H9 (cell line): ENCODE measurements around the gene WARS2. TPM values are rescaled to one million over a fixed set of nuclear protein-coding genes. Genes with fewer than 3 reads are reported as not detected.

Experiments used
- DNase-seq: peaks from one replicate; pipeline ENCODE4 v3.0.0-alpha.2; 2017
- H2AFZ ChIP-seq: one replicate; pipeline ENCODE4 v1.6.1; 2013; ENCODE audit warnings: mild to moderate bottlenecking, low read length, control low read depth, moderate library complexity
- H2AK5ac ChIP-seq: 2 replicates; pipeline ENCODE4 v1.6.1; 2013; ENCODE audit warnings: low read length, control low read depth, mixed read lengths; ENCODE audit not compliant: insufficient read length
- H2BK120ac ChIP-seq: one replicate; pipeline ENCODE4 v1.6.1; 2013; ENCODE audit warnings: low read depth, mild to moderate bottlenecking, low read length, control low read depth, inconsistent platforms; ENCODE audit not compliant: poor library complexity, severe bottlenecking
- H2BK12ac ChIP-seq: 2 replicates; pipeline ENCODE4 v1.6.1; 2013; ENCODE audit warnings: low read length, control low read depth, mixed read lengths, low read depth; ENCODE audit not compliant: insufficient read length
- H2BK15ac ChIP-seq: 2 replicates; pipeline ENCODE4 v1.6.1; 2013; ENCODE audit warnings: low read depth, low read length, control low read depth
- H2BK20ac ChIP-seq: one replicate; pipeline ENCODE4 v1.6.1; 2013; ENCODE audit warnings: low read depth, mild to moderate bottlenecking, low read length, control low read depth, inconsistent platforms; ENCODE audit not compliant: poor library complexity, severe bottlenecking
- H2BK5ac ChIP-seq: 2 replicates; pipeline ENCODE4 v1.6.1; 2013; ENCODE audit warnings: low read length, control low read depth, mixed read lengths; ENCODE audit not compliant: insufficient read length
- H3K14ac ChIP-seq: 2 replicates; pipeline ENCODE4 v1.6.1; 2013; ENCODE audit warnings: low read length, control low read depth; ENCODE audit not compliant: insufficient read depth
- H3K18ac ChIP-seq: 2 replicates; pipeline ENCODE4 v1.6.1; 2013; ENCODE audit warnings: low read depth, mild to moderate bottlenecking, mixed read lengths, low read length, control low read depth; ENCODE audit not compliant: insufficient read length
- H3K23ac ChIP-seq: 2 replicates; pipeline ENCODE4 v1.6.1; 2013; ENCODE audit warnings: low read length, control low read depth, mixed read lengths, low read depth; ENCODE audit not compliant: insufficient read length
- H3K23me2 ChIP-seq: 2 replicates; pipeline ENCODE4 v1.6.1; 2013; ENCODE audit warnings: low read depth, mild to moderate bottlenecking, mixed read lengths, low read length, control low read depth; ENCODE audit not compliant: insufficient read length, poor library complexity, severe bottlenecking
- H3K27ac ChIP-seq: 2 replicates; pipeline ENCODE4 v1.5.1; 2013; ENCODE audit warnings: low read length, control low read depth, mixed read lengths, low read depth; ENCODE audit not compliant: insufficient read length
- H3K27me3 ChIP-seq: 2 replicates; pipeline ENCODE4 v1.6.1; 2013; ENCODE audit warnings: low read length, control low read depth, inconsistent platforms; ENCODE audit not compliant: insufficient read depth
- H3K4ac ChIP-seq: 2 replicates; pipeline ENCODE4 v1.6.1; 2013; ENCODE audit warnings: low read depth, mild to moderate bottlenecking, control low read depth, inconsistent platforms, low read length, moderate library complexity
- H3K4me1 ChIP-seq: 2 replicates; pipeline ENCODE4 v1.6.1; 2013; ENCODE audit warnings: low read length, control low read depth, inconsistent platforms; ENCODE audit not compliant: insufficient read depth
- H3K4me2 ChIP-seq: 2 replicates; pipeline ENCODE4 v1.6.1; 2013; ENCODE audit warnings: low read length, control low read depth, mixed read lengths; ENCODE audit not compliant: insufficient read length, insufficient read depth
- H3K56ac ChIP-seq: 2 replicates; pipeline ENCODE4 v1.6.1; 2013; ENCODE audit warnings: low read depth, mild to moderate bottlenecking, mixed read lengths, low read length, control low read depth; ENCODE audit not compliant: insufficient read length
- H3K79me1 ChIP-seq: 2 replicates; pipeline ENCODE4 v1.6.1; 2013; ENCODE audit warnings: low read depth, mild to moderate bottlenecking, moderate library complexity, low read length, control low read depth, inconsistent platforms; ENCODE audit not compliant: insufficient read depth, poor library complexity, severe bottlenecking
- H3K79me2 ChIP-seq: 2 replicates; pipeline ENCODE4 v1.6.1; 2013; ENCODE audit warnings: low read length, control low read depth, inconsistent platforms; ENCODE audit not compliant: insufficient read depth
- H3K9ac ChIP-seq: 2 replicates; pipeline ENCODE4 v1.6.1; 2013; ENCODE audit warnings: low read length, control low read depth, mixed read lengths; ENCODE audit not compliant: insufficient read length; ENCODE audit errors: extremely low read depth
- H3K9me3 ChIP-seq: one replicate; pipeline ENCODE4 v1.6.1; 2013; ENCODE audit warnings: low read depth, low read length, inconsistent platforms; ENCODE audit not compliant: control insufficient read depth
- H3T11ph ChIP-seq: one replicate; pipeline ENCODE4 v1.6.1; 2013; ENCODE audit warnings: mild to moderate bottlenecking, low read length, control low read depth, inconsistent platforms
- H4K20me1 ChIP-seq: one replicate; pipeline ENCODE4 v1.6.1; 2013; ENCODE audit not compliant: control insufficient read depth, insufficient read length, insufficient read depth
- H4K5ac ChIP-seq: 2 replicates; pipeline ENCODE4 v1.6.1; 2013; ENCODE audit warnings: low read depth, mild to moderate bottlenecking, mixed read lengths, low read length, control low read depth; ENCODE audit not compliant: insufficient read length
- H4K8ac ChIP-seq: replicated peaks from 2 replicates; pipeline ENCODE4 v1.6.1; 2013; ENCODE audit warnings: low read length, control low read depth, mixed read lengths, low read depth; ENCODE audit not compliant: insufficient read length
- H4K91ac ChIP-seq: 2 replicates; pipeline ENCODE4 v1.6.1; 2013; ENCODE audit warnings: low read depth, mild to moderate bottlenecking, moderate library complexity, mixed read lengths, low read length, control low read depth; ENCODE audit not compliant: insufficient read length
- H3K27ac Mint-ChIP-seq, 3 experiments: 2 replicates in 2 of 3; 3 replicates in 1 of 3; pipeline ENCODE4 v1.8.0; 2020 to 2021; ENCODE audit warnings: mixed read lengths in 3 of 3, mild to moderate bottlenecking in 1 of 3, moderate library complexity in 1 of 3
- H3K27me3 Mint-ChIP-seq: 2 replicates; pipeline ENCODE4 v1.8.0; 2021; ENCODE audit warnings: low read depth, mild to moderate bottlenecking, moderate library complexity, mixed read lengths
- H3K36me3 Mint-ChIP-seq, 3 experiments: 2 replicates in 2 of 3; 3 replicates in 1 of 3; pipeline ENCODE4 v1.8.0; 2020 to 2021; ENCODE audit warnings: low read depth in 3 of 3, mixed read lengths in 3 of 3; ENCODE audit not compliant: insufficient read depth in 1 of 3
- H3K4me1 Mint-ChIP-seq, 2 experiments: 2 replicates each; pipeline ENCODE4 v1.8.0; 2020; ENCODE audit warnings: mixed read lengths in 2 of 2
- H3K4me3 Mint-ChIP-seq, 2 experiments: 2 replicates in 1 of 2; 3 replicates in 1 of 2; pipeline ENCODE4 v1.8.0; 2020 to 2021; ENCODE audit warnings: mild to moderate bottlenecking in 2 of 2, mixed read lengths in 2 of 2, moderate library complexity in 1 of 2
- H3K9me3 Mint-ChIP-seq, 2 experiments: 2 replicates in 1 of 2; 3 replicates in 1 of 2; pipeline ENCODE4 v1.8.0; 2020; ENCODE audit warnings: mild to moderate bottlenecking in 2 of 2, mixed read lengths in 2 of 2, moderate library complexity in 1 of 2
- WGBS: extraction: QIAGEN DNeasy Blood & Tissue Kit; methylation state at CpG from one replicate; pipeline ENCODE4 v1.1.7; 2013; ENCODE audit warnings: missing lambda C conversion rate, low lambda C conversion rate, mixed read lengths; ENCODE audit not compliant: insufficient read length; ENCODE audit errors: extremely low coverage; 5-methylcytosine and 5-hydroxymethylcytosine counted together
- total RNA-seq: library from RNA; stranded (reverse); gene quantifications from 2 replicates; pipeline ENCODE4 v1.2.1, GENCODE V29; 2021
- TF ChIP-seq, protein P1 (sequence below): fragments of 200-600 bp; sonication (generic); conservative IDR thresholded peaks from 3 replicates; pipeline ENCODE4 v1.8.0; 2021; ENCODE audit warnings: antibody characterized with exemption, mild to moderate bottlenecking

The WARS2 gene
- total RNA-seq, 1 experiment from 2014 or later, result 9.7 TPM

DNA sequence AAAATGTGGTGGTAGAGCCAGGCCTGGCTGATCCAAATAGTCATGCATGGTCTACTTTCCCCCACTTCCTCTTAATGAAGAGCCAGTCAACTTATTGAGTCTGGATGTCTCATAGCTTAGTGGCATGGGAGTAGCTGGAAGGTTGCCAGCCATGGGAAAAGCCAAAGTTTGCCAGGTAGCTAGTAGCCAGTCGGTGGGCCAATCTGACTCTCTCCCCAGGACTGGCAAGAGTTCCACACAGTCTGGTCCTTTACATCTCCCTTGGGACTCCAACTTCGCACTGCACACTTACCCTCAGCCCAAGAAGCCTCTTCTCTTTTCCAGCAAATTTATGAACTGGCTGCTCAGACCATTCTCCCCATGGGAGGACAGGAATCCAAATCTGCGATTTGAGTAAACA is 8.3 kb downstream of the WARS2 start:
- Mint-ChIP-seq H3K4me3 (no peak overlapping the region), H3K9me3 (no peaks in the 10 kb centered on the region), H3K27me3 (no peaks in the 10 kb centered on the region), H3K36me3 (no peaks in the 10 kb centered on the region; a peak in 2 of 7 replicates), H3K27ac (no peak overlapping the region), H3K4me1 (0 out of 4 replicates have a peak, but pooled peaks cover 0 to 2% of the 10 kb centered on the region in 2 experiments)
- Histone ChIP-seq H3K18ac (no peak overlapping the region), H4K91ac (no peak overlapping the region), H3K14ac (no peak overlapping the region), H4K20me1 (no peaks in the 10 kb centered on the region), H2BK120ac (no peak overlapping the region), H2AK5ac (no peak overlapping the region), H3K56ac (no peak overlapping the region), H3K27ac (no peak overlapping the region), H3K4me1 (no peaks in the 10 kb centered on the region), H3K27me3 (no peaks in the 10 kb centered on the region), H3K23me2 (no peaks in the 10 kb centered on the region), H3K79me1 (no peaks in the 10 kb centered on the region), H3T11ph (no peak overlapping the region), H4K8ac (no peak overlapping the region), H3K9me3 (no peaks in the 10 kb centered on the region), H2BK12ac (no peak overlapping the region), H3K79me2 (no peaks in the 10 kb centered on the region), H3K4ac (no peak overlapping the region), H4K5ac (no peak overlapping the region), H2BK5ac (no peak overlapping the region), H3K23ac (no peak overlapping the region), H2AFZ (no peak overlapping the region), H2BK20ac (no peak overlapping the region), H2BK15ac (no peak overlapping the region), H3K4me2 (no peak overlapping the region), H3K9ac (no peak overlapping the region)
- no peak for DNase-seq
- no CpG with 5 or more reads among the region's 3 CpGs for WGBS
- TF ChIP-seq, protein P1, sequence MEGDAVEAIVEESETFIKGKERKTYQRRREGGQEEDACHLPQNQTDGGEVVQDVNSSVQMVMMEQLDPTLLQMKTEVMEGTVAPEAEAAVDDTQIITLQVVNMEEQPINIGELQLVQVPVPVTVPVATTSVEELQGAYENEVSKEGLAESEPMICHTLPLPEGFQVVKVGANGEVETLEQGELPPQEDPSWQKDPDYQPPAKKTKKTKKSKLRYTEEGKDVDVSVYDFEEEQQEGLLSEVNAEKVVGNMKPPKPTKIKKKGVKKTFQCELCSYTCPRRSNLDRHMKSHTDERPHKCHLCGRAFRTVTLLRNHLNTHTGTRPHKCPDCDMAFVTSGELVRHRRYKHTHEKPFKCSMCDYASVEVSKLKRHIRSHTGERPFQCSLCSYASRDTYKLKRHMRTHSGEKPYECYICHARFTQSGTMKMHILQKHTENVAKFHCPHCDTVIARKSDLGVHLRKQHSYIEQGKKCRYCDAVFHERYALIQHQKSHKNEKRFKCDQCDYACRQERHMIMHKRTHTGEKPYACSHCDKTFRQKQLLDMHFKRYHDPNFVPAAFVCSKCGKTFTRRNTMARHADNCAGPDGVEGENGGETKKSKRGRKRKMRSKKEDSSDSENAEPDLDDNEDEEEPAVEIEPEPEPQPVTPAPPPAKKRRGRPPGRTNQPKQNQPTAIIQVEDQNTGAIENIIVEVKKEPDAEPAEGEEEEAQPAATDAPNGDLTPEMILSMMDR, result no peak
